SU-DHL-6 (cell line): ENCODE data around the gene MTOR.

ENCODE experiments used
- H2AFZ ChIP-seq: fragments of 200-600 bp; sonication (generic); 2 replicates; pipeline ENCODE4 v1.6.1; 2014; ENCODE audit warnings: low read depth, mild to moderate bottlenecking, moderate library complexity, mixed read lengths, antibody characterized with exemption, low read length; ENCODE audit not compliant: severe bottlenecking
- H3F3A ChIP-seq: fragments of 200-600 bp; shearing (Covaris generic); 2 replicates; pipeline ENCODE4 v1.6.0; 2016; ENCODE audit warnings: antibody characterized with exemption, mild to moderate bottlenecking; ENCODE audit not compliant: insufficient read depth
- H3K27ac ChIP-seq: fragments of 200-600 bp; sonication (generic); 2 replicates; pipeline ENCODE4 v1.5.1; 2016; ENCODE audit warnings: low read depth, mild to moderate bottlenecking, low read length, moderate library complexity, mixed read lengths
- H3K27me3 ChIP-seq: fragments of 200-600 bp; sonication (generic), shearing (Covaris generic); 2 replicates; pipeline ENCODE4 v1.6.0; 2014; ENCODE audit warnings: mild to moderate bottlenecking, low read length
- H3K36me3 ChIP-seq: fragments of 200-600 bp; sonication (generic); 2 replicates; pipeline ENCODE4 v1.6.1; 2014; ENCODE audit warnings: mild to moderate bottlenecking, low read length, mixed read lengths
- H3K4me2 ChIP-seq: fragments of 300-600, 200-600 bp; shearing (Covaris generic), sonication (generic); 2 replicates; pipeline ENCODE4 v1.6.0; 2014; ENCODE audit warnings: low read length, low read depth, mild to moderate bottlenecking; ENCODE audit not compliant: poor library complexity, severe bottlenecking
- H3K4me3 ChIP-seq: fragments of 200-600 bp; sonication (generic); 2 replicates; pipeline ENCODE4 v1.5.1; 2014; ENCODE audit warnings: antibody characterized with exemption, low read length, mild to moderate bottlenecking, mixed read lengths; ENCODE audit not compliant: insufficient read depth, poor library complexity, severe bottlenecking
- H3K79me2 ChIP-seq: fragments of 200-600 bp; sonication (generic); 2 replicates; pipeline ENCODE4 v1.6.1; 2014; ENCODE audit warnings: mild to moderate bottlenecking, low read length, moderate library complexity; ENCODE audit not compliant: insufficient read depth
- H3K9ac ChIP-seq: fragments of 200-600 bp; sonication (generic); 2 replicates; pipeline ENCODE4 v1.7.0; 2014; ENCODE audit warnings: mild to moderate bottlenecking, low read length
- H3K9me2 ChIP-seq: fragments of 200-600 bp; sonication (generic); replicated peaks from 2 replicates; pipeline ENCODE4 v1.6.1; 2014; ENCODE audit warnings: low read length; ENCODE audit not compliant: insufficient read depth
- H3K9me3 ChIP-seq: fragments of 200-600 bp; sonication (generic); 2 replicates; pipeline ENCODE4 v1.6.1; 2014; ENCODE audit warnings: low read length, mixed read lengths; ENCODE audit not compliant: insufficient read depth
- H4K20me1 ChIP-seq: fragments of 200-600 bp; sonication (generic); 2 replicates; pipeline ENCODE4 v1.6.1; 2014; ENCODE audit warnings: low read depth, mild to moderate bottlenecking, antibody characterized with exemption, low read length, moderate library complexity, mixed read lengths
- EZH2phosphoT487 ChIP-seq: fragments of 200-600 bp; sonication (generic), shearing (Covaris generic); conservative IDR thresholded peaks from 2 replicates; pipeline ENCODE4 v1.6.1; 2018; ENCODE audit warnings: mild to moderate bottlenecking, antibody characterized with exemption, low read length, moderate library complexity, mixed read lengths
- TF ChIP-seq, protein P1 (sequence below): fragments of 200-600 bp; sonication (generic); IDR thresholded peaks from one replicate; pipeline ENCODE4 v1.5.1; 2017; ENCODE audit warnings: antibody characterized with exemption, mild to moderate bottlenecking, low read length, moderate library complexity; ENCODE audit not compliant: insufficient read depth, poor library complexity, severe bottlenecking

Gene MTOR

DNA sequence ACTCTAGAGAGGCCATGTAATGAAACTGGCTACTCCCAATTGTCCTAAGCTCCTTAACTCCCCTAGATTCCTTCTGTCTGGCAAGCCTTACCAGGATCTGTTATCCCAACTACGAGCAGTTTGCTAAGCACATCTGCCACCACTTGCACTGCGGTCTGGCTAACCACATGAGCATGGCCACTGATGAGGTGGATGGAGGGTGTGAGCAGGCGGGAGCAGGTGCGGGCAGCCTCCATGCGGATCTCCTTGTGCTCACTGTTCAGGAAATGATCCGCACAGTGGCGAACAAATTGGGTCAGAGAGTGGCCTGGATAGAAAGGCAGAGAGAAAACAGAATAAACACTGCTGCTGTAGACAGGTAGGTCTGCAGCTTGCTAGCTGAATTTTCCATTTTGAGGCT, 24.0 kb downstream of the MTOR start:
- Histone ChIP-seq H3K9me3 (no peaks in the 10 kb centered on the region), H3K79me2 (no peaks in the 10 kb centered on the region), H3F3A (no peaks in the 10 kb centered on the region), H3K9ac (no peak overlapping the region), H4K20me1 (no peaks in the 10 kb centered on the region), H2AFZ (no peak overlapping the region), H3K27me3 (no peaks in the 10 kb centered on the region), H3K9me2 (no peaks in the 10 kb centered on the region), H3K36me3 (peaks cover 17% of the 10 kb centered on the region), H3K4me2 (no peak overlapping the region), H3K4me3 (no peak overlapping the region), H3K27ac (no peak overlapping the region)
- TF ChIP-seq, protein P1, sequence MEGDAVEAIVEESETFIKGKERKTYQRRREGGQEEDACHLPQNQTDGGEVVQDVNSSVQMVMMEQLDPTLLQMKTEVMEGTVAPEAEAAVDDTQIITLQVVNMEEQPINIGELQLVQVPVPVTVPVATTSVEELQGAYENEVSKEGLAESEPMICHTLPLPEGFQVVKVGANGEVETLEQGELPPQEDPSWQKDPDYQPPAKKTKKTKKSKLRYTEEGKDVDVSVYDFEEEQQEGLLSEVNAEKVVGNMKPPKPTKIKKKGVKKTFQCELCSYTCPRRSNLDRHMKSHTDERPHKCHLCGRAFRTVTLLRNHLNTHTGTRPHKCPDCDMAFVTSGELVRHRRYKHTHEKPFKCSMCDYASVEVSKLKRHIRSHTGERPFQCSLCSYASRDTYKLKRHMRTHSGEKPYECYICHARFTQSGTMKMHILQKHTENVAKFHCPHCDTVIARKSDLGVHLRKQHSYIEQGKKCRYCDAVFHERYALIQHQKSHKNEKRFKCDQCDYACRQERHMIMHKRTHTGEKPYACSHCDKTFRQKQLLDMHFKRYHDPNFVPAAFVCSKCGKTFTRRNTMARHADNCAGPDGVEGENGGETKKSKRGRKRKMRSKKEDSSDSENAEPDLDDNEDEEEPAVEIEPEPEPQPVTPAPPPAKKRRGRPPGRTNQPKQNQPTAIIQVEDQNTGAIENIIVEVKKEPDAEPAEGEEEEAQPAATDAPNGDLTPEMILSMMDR, result no peak
- no peak for TF ChIP-seq EZH2phosphoT487

DNA sequence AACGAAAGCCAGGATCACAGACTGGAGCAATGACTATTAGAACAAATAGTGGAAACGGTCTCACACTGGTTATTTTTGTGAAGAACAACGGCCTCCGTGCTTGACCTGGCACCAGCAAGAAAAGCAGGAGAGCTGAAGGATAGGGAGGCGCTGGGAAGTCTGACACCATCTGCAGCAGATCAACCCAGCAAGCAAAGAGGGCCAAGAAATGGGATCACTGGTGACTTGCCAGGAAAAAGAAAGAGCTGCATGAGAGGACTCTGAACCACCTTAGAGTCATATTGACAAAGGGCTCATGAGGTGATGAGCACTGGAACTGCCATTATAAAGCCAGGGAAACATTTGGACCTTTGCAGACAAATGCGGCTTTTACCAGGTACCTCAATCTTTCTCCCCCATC, 25.0 kb downstream of the MTOR start:
- no peaks in the 10 kb centered on the region for H3K27me3 ChIP-seq
- no peak overlapping the region for H3K27ac ChIP-seq
- peaks cover 17% of the 10 kb centered on the region for H3K36me3 ChIP-seq

DNA sequence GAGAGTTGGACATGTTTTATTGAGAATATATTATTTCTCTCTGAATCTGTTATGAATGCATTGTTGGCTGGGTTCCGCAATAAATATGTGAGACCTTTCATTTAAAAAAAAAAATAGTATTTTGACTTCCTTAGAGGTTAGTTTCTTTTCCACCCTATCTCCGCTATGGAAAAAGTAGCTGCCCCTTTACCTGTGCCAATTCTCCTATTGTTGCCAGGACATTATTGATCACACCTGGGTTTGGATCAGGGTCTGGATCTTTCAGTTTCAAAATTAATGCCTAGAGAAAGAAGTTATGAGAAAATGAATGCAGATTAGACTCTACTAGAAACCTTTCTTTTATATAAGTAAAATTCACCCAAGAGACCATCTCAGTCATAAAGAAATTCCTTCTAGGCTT, 29.1 kb downstream of the MTOR start:
- no peak overlapping the region for H3K9ac ChIP-seq
- H3K4me2 ChIP-seq, result no peak overlapping the region
- H3K36me3 ChIP-seq, result peaks cover 21% of the 10 kb centered on the region
- no peaks in the 10 kb centered on the region for H3F3A ChIP-seq
- no peak overlapping the region for H3K4me3 ChIP-seq
- H3K79me2 ChIP-seq, result no peaks in the 10 kb centered on the region
- H4K20me1 ChIP-seq, result no peaks in the 10 kb centered on the region
- no peaks in the 10 kb centered on the region for H3K9me3 ChIP-seq
- no peaks in the 10 kb centered on the region for H3K9me2 ChIP-seq
- no peak overlapping the region for H3K27ac ChIP-seq
- no peaks in the 10 kb centered on the region for H3K27me3 ChIP-seq
- TF ChIP-seq, protein P1, result no peak
- TF ChIP-seq EZH2phosphoT487, result no peak
- no peak overlapping the region for H2AFZ ChIP-seq

More for the DNA sequence above, 25.0 kb downstream of the MTOR start:
- no peaks in the 10 kb centered on the region for H4K20me1 ChIP-seq
- no peaks in the 10 kb centered on the region for H3K79me2 ChIP-seq
- H3K4me2 ChIP-seq, result no peak overlapping the region
- no peak for TF ChIP-seq EZH2phosphoT487
- TF ChIP-seq, protein P1, result no peak
- H3K9me2 ChIP-seq, result no peaks in the 10 kb centered on the region
- H3K9me3 ChIP-seq, result no peaks in the 10 kb centered on the region
- no peaks in the 10 kb centered on the region for H3F3A ChIP-seq
- no peak overlapping the region for H3K4me3 ChIP-seq
- H2AFZ ChIP-seq, result no peak overlapping the region
- H3K9ac ChIP-seq, result no peak overlapping the region
